ENCODE results near the gene THOC5.
A peak's percentile ranks its signal among the peaks of the same experiment; 100 is the strongest.
"Not testable (repeated sequence)": the region's sequence is repeated elsewhere in the genome, so short reads cannot be mapped to it uniquely, and the experiment has no call there.

The THOC5 gene

GRCh38 chr22:29553351-29554224 is at the start of gene THOC5:
Gene THOC5 (minus strand): TSS chr22:29553757. CDS start chr22:29549147, 4,610 bp downstream.
- DNase-seq = peak; percentile 98

GRCh38 chr22:29598684-29599020 is 45.1 kb upstream of the THOC5 start:
- DNase-seq = no peak

DNA sequence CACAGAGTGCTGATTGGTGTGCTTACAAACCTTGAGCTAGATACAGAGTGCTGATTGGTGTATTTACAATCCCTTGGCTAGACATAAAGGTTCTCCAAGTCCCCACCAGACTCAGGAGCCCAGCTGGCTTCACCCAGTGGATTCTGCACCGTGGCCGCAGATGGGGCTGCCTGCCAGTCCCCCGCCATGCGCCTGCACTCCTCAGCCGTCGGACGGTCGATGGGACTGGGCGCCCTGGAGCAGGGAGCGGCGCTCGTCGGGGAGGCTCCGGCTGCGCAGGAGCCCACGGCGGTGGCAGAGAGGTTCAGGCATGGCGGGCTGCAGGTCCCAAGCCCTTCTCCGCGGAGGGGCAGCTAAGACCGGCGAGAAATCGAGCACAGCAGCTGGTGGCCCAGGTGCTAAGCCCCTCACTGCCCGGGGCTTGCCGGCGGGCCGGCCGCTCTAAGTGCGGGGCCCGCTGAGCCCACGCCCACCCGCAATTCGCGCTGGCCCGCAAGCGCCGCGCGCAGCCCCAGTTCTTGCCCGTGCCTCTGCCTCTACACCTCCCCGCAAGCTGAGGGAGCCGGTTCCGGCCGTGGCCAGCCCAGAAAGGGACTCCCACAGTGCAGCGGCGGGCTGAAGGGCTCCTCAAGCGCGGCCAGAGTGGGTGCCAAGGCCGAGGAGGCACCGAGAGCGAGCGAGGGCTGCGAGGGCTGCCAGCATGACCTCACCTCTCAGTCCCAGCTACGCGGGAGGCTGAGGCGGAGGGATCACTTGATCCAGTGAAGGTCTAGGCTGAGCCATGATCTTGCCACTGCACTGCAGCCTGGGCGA is 44.5 kb upstream of the THOC5 start:
- not testable (repeated sequence) for DNase-seq

DNA sequence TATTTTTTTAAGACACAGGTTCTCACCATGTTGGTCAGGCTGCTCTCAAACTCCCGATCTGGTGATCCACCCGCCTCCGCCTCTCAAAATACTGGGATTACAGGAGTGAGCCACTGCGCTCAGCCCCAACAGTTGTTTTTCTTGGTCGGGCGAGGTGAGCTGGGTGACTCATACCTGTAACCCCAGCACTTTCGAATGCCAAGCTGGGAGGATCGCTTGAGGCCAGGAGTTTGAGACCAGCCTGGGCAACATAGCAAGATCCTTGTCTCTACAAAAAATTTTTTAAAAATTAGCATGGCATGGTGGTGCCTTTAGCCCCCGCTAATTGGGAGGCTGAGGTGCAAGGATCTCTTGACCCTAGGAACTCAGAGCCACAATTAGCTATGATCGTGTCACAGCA is 42.9 kb upstream of the THOC5 start:
- DNase-seq = no peak

- not testable (repeated sequence) for DNase-seq
Measured at GRCh38 chr22:29594447-29594846, 40.9 kb upstream of the THOC5 start.

DNA sequence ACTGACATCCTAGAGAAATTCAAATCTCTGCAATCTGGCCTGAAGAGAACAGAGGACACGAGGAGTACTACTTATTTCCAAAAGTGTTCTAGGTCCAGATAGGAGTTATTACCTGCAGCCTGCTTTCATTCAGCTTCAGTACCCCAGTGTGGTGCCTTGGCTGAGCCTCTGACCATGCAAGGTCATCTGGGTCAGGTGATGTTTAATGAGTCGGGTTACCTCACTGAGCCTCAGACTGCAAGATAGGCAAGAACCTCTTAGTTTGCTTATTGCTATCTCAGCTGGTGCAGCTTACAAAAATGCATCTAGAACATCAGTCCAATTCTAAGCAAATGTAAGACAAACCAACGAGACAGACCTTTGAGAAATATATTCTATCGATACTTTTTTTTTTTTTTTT is 40.4 kb upstream of the THOC5 start:
- DNase-seq = no peak

- no peak for DNase-seq
Measured at GRCh38 chr22:29587938-29588699, 34.6 kb upstream of the THOC5 start.

DNA sequence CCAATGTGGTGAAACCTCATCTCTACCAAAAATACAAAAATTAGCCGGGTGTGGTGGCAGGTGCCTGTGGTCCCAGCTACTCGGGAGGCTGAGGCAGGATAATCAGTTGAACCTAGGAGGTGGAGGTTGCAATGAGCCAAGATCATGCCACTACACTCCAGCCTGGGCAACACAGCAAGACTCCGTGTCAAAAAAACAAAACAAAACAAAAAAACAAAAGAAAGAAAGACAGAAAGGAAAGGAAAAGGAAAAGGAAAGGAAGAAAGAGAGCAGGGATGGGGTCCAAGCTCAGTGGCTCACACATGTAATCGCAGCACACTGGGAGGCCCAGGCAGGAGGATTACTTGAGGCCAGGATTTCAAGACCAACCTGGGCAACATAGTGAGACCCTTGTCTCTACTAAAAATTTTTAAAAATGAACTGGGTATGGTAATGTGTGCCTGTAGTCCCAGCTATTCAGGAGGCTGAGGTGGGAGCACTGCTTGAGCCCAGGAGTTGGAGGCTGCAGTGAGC is 32.7 kb upstream of the THOC5 start:
- not testable (repeated sequence) for DNase-seq

DNA sequence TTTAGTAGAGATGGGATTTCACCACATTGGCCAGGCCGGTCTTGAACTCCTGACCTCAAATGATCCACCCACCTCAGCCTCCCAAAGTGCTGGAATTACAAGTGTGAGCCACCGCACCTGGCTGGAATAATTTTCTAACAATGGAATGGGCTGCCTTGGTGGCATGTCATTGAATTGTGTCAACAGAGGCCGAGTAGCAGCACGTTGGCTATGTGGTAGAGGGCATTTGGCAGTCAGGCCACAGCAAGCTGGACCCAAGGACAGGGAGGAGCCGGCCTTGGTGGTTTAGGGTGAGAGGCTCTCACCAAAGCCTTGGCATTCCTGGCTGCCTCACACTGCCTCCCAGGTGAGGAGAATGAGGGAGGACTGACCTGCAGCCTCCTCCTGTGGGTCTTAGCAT is 31.4 kb upstream of the THOC5 start:
- DNase-seq = no peak

DNA sequence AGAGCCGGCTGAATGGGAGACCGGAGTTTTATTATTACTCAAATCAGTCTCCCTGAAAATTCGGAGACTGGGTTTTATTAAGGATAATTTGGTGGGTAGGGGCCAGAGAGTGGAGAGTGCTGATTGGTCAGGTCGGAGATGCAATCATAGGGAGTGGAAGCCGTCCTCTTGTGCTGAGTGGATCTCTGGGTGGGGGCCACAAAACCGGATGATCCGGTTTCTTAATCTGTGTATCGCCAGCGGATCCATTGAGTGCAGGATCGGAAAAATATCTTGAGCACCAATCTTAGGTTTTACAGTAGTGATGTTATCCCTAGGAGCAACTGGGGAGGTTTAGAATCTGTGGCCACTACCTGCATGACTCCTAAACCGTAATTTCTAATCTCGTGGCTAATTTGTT is 28.2 kb upstream of the THOC5 start:
- peak; percentile 14 for DNase-seq

DNA sequence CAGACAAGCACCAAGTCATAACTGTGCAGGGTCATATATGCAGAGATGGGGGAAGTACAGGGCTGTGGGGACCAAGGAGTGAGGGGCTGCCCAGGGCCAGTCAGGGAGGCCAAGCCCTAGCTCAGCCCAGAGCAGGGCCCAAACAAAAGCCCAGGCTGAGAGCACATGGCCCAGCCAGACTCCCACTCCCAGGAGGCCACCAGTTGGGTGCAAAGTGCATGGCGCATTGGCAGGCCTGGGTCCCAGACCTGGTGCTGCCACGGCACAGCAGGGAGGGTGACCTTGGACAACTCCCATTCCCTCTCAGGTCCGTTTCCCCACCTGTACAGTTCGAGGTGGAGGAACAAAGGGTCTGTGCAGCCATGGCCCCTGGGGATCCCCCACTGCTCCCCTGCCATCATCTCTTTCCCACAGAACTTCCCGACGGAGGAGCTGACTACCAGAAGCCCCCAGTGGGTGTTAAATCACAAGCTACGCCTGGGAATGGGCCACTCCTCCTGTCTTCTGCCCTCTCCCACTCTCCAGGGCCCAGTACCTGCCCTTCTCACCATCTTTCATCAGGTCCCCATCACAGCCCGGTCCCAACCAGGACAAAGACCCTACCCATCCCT is 26.7 kb upstream of the THOC5 start:
- DNase-seq = no peak

DNA sequence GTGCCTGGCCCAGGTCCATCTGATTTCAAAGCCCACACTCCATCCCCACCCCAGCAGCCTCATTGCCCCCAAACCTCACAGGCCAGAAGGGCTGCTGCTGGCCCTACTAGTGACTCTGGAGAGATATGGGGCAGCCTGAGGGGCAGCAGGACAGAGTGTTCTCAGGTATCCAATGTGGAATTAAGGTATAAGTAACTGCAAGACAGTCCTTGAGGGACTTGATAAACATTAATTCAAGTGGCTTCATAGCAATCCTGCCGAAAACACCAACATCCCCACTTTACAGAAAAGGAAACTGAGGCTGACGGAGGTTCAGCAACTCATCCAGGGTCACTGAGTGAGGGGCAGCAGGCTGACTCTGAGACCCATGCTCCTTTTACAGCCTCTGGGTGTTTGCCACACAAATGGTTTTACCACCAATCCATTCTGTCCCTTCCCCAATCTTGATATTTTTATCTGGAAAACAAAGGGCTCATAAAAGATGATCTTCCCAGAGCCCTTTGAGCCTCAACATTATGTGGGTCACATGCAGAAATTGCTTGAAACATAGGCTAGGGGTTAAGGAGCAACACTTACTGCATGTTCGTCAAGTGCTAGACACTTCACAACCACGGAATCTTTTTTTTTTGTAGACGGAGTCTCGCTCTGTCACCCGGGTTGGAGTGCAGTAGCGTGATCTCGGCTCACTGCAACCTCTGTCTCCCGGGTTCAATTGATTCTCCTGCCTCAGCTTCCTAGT is 25.1 kb upstream of the THOC5 start:
- DNase-seq = no peak

GRCh38 chr22:29574762-29575450 is 21.3 kb upstream of the THOC5 start:
- no peak for DNase-seq

DNA sequence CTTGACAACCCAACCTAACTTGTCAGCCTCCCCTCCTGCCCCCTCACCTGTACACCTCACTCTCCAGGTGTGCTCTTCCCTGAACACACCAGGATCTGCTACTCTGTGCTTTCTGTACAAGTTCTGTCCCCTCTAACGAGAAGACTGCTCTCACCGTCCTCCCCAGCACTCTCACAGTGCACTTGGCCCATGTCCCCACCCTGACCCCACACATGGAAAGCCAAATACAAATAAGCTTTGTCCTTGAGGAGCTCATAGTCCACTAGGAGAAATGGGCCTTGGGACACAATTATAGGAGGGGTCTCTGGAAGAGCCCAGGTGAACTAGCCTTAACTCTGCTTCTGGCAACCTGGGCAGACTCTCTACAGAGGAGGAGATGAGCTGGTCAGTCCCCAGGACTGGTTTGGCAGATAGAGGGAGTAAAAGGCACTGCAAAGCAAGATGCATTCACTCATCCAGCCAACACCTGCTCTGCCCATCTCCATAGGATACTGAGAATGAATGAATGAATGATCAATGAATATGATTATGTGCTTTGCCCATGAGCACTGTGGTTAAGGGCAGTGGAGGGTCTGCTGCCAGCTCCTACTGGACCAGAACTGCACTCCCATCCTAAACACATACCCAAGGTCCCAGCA is 17.5 kb upstream of the THOC5 start:
- no peak for DNase-seq

- no peak for DNase-seq
Measured at GRCh38 chr22:29570456-29570855, 16.9 kb upstream of the THOC5 start.

DNA sequence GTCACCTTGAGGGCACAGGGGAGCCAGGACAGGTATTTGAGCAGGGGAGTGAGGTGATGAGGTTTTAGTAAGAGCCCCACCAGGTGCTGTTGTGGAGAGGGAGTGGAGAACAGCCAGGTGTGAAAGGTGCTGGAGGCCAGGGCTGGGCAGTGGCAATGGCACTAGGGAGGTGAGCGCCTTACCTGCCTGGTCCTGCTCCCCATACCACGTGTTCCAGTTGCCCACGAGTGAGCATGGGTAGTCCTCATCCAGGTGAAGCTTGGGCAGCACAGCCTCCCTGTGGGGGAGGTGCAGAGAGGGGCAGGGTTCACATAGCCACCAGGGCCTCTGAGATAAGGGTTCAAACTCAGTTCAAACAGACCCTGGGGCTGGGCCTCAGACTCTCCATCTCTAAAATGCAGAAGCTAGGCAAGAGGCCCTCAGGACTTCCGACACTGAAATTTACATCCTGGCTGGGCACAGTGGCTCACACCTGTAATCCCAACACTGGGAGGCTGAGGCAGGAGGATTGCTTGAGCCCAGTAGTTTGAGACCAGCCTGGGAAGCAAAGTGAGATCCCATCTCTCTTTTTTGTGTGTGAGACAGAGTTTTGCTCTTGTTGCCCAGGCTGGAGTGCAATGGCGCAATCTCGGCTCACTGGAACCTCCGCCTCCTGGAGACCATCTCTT is 15.6 kb upstream of the THOC5 start:
- DNase-seq = no peak

- DNase-seq = no peak
Measured at GRCh38 chr22:29567338-29567737, 13.8 kb upstream of the THOC5 start.

DNA sequence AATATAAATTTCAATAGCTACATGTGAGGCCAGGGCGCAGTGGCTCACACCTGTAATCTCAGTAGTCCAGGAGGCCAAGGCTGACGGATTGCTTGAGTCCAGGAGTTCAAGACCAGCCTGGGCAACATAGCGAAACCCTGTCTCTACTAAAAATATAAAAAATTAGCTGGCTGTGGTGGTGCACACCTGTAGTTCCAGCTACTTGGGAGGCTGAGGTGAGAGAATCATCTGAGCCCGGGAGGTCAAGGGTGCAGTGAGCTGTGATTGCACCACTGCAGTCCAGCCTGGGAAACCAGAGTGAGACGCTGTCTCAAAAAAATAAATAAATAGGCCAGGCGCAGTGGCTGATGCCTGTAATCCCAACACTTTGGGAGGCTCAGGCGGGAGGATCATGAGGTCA is 13.0 kb upstream of the THOC5 start:
- DNase-seq = not testable (repeated sequence)

DNA sequence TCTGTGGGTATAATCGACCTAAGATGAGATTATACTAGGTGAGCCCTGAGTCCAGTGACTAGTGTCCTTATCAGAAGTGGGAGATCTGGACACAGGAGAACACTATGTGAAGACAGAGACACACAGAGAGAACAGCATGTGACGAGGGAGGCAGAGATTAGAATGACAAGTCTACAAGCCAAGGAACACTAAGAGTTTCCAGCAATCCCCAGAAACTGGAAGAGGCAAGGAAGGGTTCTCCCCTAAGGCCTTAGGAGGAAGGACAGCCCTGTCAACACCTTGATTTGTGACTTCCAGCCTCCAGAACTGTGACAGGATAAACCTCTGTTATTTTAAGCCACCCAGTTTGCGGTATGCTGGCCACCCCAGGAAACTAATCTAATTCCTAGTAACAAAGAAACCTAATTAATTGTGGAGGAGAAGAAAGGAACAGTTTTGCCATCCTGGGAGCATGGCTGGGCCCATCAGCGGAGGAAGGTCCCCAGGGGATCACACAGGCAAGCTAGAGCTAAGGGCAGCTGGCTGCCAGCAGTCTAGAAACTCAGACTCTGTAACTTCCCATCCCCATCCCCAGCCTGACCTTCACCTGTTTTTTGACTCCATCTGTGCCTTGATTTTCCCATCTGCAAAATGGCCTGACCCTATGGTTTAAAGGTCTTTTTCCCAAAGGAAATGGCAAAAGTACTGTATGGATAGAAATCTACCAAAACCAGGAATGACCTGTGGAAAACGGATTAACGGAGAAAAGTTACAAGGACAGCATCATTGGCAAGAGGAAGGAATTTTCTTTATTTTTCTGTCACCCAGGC is 10.3 kb upstream of the THOC5 start:
- DNase-seq = no peak
